ENCODE measurements around the gene ADIPOR2.
A peak's percentile ranks its signal among the peaks of the same experiment; 100 is the strongest.

The ADIPOR2 gene

GRCh38 chr12:1832801-1833595 is 142.1 kb downstream of the ADIPOR2 start:
- DNase-seq: no peak

- DNase-seq: no peak
These were observed 142.7 kb downstream of the ADIPOR2 start for GRCh38 chr12:1833596-1834028.

DNA sequence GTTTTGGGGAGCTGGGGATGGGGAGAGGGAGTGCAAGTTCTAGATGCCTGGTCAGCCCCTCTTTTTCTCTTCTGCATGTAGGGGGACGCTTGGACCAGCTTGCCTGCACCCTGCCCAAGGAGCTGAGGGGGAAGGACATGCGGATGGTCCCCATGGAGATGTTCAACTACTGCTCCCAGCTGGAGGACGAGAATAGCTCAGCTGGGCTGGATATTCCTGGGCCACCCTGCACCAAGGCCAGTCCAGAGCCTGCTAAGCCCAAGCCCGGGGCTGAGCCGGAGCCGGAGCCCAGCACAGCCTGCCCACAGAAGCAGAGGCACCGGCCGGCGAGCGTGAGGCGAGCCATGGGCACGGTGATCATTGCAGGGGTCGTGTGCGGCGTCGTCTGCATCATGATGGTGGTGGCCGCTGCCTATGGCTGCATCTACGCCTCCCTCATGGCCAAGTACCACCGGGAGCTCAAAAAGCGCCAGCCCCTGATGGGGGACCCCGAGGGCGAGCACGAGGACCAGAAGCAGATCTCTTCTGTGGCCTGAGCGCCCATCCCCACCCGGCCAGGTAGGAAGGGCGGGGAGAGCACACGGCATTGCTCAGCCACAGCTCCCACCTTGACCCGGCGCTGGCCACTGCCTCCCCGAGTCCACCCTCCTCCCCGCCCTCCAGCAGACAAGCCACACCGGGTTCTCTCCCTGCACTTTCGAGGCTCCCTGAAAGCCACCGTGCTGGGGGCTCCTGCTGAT is 143.5 kb downstream of the ADIPOR2 start:
- no peak for DNase-seq

GRCh38 chr12:1835211-1836131 is 144.6 kb downstream of the ADIPOR2 start:
- DNase-seq: no peak

DNA sequence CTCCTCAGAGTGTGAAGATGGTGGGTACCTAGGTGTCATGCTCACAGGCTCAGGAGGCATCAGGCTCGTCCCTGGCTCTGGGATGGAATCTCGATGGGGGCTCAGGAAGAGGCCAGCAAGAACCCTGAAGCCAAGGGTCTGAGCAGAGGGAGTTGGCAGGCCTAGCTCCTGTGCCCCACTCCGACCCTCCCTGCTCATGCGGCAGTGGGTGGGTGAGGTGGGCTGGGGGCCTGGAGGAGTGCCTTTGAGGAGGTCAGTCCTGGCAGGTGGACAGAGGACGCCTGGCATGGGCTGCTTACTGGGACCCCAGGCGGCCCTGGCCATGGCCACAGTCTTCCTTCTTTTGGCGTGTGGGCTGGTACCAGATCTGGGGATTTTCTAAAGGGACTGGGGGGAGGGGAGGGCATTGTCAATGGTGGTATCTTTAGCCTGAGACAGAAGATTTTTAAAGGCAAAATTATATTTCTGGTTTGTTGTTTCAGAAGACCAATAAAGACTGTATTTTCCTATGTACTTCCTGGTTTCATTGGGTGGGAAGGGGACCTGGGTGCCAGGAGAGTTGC is 145.5 kb downstream of the ADIPOR2 start:
- no peak for DNase-seq

DNA sequence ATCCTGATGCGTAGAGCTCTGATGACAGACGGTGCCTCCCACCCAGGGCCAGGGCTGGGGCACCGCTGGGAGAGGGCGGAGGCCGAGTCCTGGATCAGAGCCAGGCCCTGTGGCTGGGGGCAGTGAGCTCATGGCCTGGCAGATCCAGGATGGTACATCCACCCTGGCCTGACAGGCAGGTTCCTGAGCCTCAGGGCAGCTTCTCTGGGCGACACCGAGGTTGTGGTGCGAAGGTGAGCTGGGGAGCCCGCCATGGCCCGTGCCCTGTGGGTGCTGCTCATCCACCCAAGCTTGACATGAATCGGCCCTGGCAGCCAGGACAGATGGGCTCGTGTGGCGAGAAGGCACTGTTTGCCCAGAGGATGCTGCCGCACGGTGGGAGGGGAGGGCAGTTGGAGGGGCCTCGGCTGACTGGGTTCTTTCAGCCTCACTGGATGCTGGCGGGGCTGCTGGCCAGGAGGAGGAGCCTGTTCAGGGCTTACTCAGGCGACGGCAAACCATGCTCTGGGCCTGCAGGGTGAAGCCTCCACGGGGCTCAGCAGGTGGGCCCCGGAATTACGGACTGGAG is 146.1 kb downstream of the ADIPOR2 start:
- peak; percentile 62 for DNase-seq

- no peak for DNase-seq
These were observed 146.8 kb downstream of the ADIPOR2 start for GRCh38 chr12:1837541-1838204.

All from NCI-H2029 (cell line).